Endothelial cell of umbilical vein (primary cell): Measurements from ENCODE around the gene PIGX. TPM values are rescaled to one million over a fixed set of nuclear protein-coding genes. Genes with fewer than 3 reads are reported as not detected.

Experiments used
- Bru-seq: library from RNA; stranded (reverse); fragments of 400-500 nt; gene quantifications from one replicate; lab custom pipeline; 2021; lab: Mats Ljungman, UMichigan
- BruChase-seq, 2 experiments: library from RNA; stranded (reverse); fragments of 400-500 nt; gene quantifications; one replicate each; lab custom pipeline; 2021; lab: Mats Ljungman, UMichigan
- BruUV-seq: library from RNA; stranded (reverse); fragments of 400-500 nt; replicated peaks from 2 replicates; lab custom pipeline; 2021; lab: Mats Ljungman, UMichigan
- CTCF ChIA-PET: fragments of 300-600, 350-600 bp; sonication (Branson Sonifier 250); formaldehyde crosslinking; loops from one replicate; lab custom pipeline; 2021; ENCODE audit warnings: antibody characterized with exemption, inconsistent platforms; lab: Charles Lee
- POLR2A ChIA-PET: fragments of 300-600, 350-600 bp; sonication (Branson Sonifier 250); formaldehyde crosslinking; loops from one replicate; lab custom pipeline; 2021; ENCODE audit warnings: antibody characterized with exemption, inconsistent platforms; lab: Charles Lee
- DNase-seq: peaks from one replicate; pipeline ENCODE4 v3.0.0-alpha.2; 2011; ENCODE audit warnings: low read depth, low spot score
- FAIRE-seq: peaks from 2 replicates; lab custom pipeline; 2011; peaks lifted over from hg19 to GRCh38; lab: Jason Lieb, UNC
- H2AFZ ChIP-seq: 2 replicates; pipeline ENCODE4 v1.6.0; 2012; ENCODE audit warnings: low read depth, low read length, control low read depth, inconsistent platforms
- H3K27ac ChIP-seq: 2 replicates; pipeline ENCODE4 v1.5.1; 2011; ENCODE audit warnings: low read depth, mild to moderate bottlenecking, control low read depth, low read length, moderate library complexity; ENCODE audit not compliant: insufficient read depth
- H3K27me3 ChIP-seq, 2 experiments: 2 replicates each; pipeline versions ENCODE4 v1.6.0 to v1.6.1; 2011; ENCODE audit warnings: low read length in 2 of 2, mixed read lengths in 1 of 2; ENCODE audit not compliant: control insufficient read depth in 2 of 2, insufficient read depth in 2 of 2
- H3K36me3 ChIP-seq, 2 experiments: 2 replicates in 1 of 2; 3 replicates in 1 of 2; pipeline ENCODE4 v1.5.1; 2011; ENCODE audit warnings: low read length in 2 of 2, mild to moderate bottlenecking in 1 of 2, moderate library complexity in 1 of 2; ENCODE audit not compliant: control insufficient read depth in 2 of 2, insufficient read depth in 2 of 2; ENCODE audit errors: extremely low read depth in 1 of 2
- H3K4me1 ChIP-seq: 3 replicates; pipeline ENCODE4 v1.5.1; 2011; ENCODE audit warnings: mild to moderate bottlenecking, low read length; ENCODE audit not compliant: control insufficient read depth, insufficient read depth; ENCODE audit errors: extremely low read depth
- H3K4me2 ChIP-seq: 2 replicates; pipeline ENCODE4 v1.6.1; 2011; ENCODE audit warnings: low read length, control low read depth, mixed read lengths; ENCODE audit not compliant: insufficient read depth
- H3K4me3 ChIP-seq, 3 experiments: fragments of 200-600 bp in 1 of 3; sonication (generic), shearing (Covaris generic) in 1 of 3; replicated peaks in 1 of 3; 2 replicates each; pipeline ENCODE4 v1.5.1; 2011 to 2016; ENCODE audit warnings: control low read depth in 3 of 3, low read length in 3 of 3, mild to moderate bottlenecking in 2 of 3, inconsistent platforms in 1 of 3, low read depth in 1 of 3, moderate library complexity in 1 of 3; ENCODE audit not compliant: insufficient read depth in 1 of 3
- H3K79me2 ChIP-seq: 2 replicates; pipeline ENCODE4 v1.6.0; 2012; ENCODE audit warnings: low read length, inconsistent platforms; ENCODE audit not compliant: control insufficient read depth, insufficient read depth
- H3K9ac ChIP-seq: replicated peaks from 2 replicates; pipeline ENCODE3; 2011; ENCODE audit warnings: low read length, control low read depth; ENCODE audit not compliant: insufficient read depth; ENCODE audit errors: extremely low read depth
- H3K9me1 ChIP-seq: replicated peaks from 3 replicates; pipeline ENCODE4 v1.6.0; 2011; ENCODE audit warnings: mild to moderate bottlenecking, low read length; ENCODE audit not compliant: control insufficient read depth, insufficient read depth; ENCODE audit errors: extremely low read depth
- H3K9me3 ChIP-seq: replicated peaks from 2 replicates; pipeline ENCODE4 v1.5.1; 2012; ENCODE audit warnings: low read length, inconsistent platforms; ENCODE audit not compliant: control insufficient read depth, insufficient read depth
- H4K20me1 ChIP-seq: replicated peaks from 2 replicates; pipeline ENCODE3; 2011; ENCODE audit warnings: mild to moderate bottlenecking, low read length; ENCODE audit not compliant: control insufficient read depth, insufficient read depth; ENCODE audit errors: extremely low read depth
- FOS ChIP-seq: IDR thresholded peaks from 2 replicates; pipeline ENCODE4 v1.6.1; 2011; ENCODE audit warnings: mild to moderate bottlenecking, low read length, moderate library complexity, borderline replicate concordance; ENCODE audit not compliant: insufficient read depth
- JUN ChIP-seq: IDR thresholded peaks from 2 replicates; pipeline ENCODE4 v1.6.1; 2011; ENCODE audit warnings: borderline replicate concordance, low read depth; ENCODE audit not compliant: insufficient read length, insufficient read depth
- MAX ChIP-seq: IDR thresholded peaks from 2 replicates; pipeline ENCODE4 v1.6.1; 2011; ENCODE audit not compliant: insufficient read depth, insufficient read length
- POLR2A ChIP-seq: IDR thresholded peaks from 2 replicates; pipeline ENCODE4 v1.6.1; 2012; ENCODE audit warnings: low read depth, mild to moderate bottlenecking, control low read depth, low read length
- POLR2AphosphoS5 ChIP-seq: IDR thresholded peaks from 2 replicates; pipeline ENCODE4 v1.6.1; 2012; ENCODE audit warnings: low read depth, mild to moderate bottlenecking, control low read depth, low read length, moderate library complexity; ENCODE audit not compliant: insufficient read depth
- dilution Hi-C: fragments of 300-500 bp; cut with MboI; formaldehyde crosslinking; loops from one replicate; pipeline ENCODE4 v1.15.0; 2019; ENCODE audit warnings: low sequenced_read_pairs; ENCODE audit not compliant: extremely low pct_ligation_motif_present
- intact Hi-C: fragments of 100-400 bp; cut with micrococcal nuclease; formaldehyde crosslinking; loops from one replicate; pipeline ENCODE4 v1.10.0; 2022
- long read RNA-seq: library from polyadenylated mRNA; stranded (forward); transcript quantifications from one replicate; pipeline ENCODE4 v2.0.0, GENCODE V29; 2021
- polyA minus RNA-seq, 3 experiments: library from RNA; depleted of rRNA, polyadenylated mRNA; stranded (reverse); fragments of >200 nt; gene quantifications; 1 replicate in 1 of 3; 2 replicates in 2 of 3; pipeline ENCODE4 v1.2.3, GENCODE V29; 2011
- polyA plus RNA-seq, 4 experiments: library from polyadenylated mRNA; depleted of rRNA in 3 of 4; stranded (reverse) in 3 of 4; unstranded in 1 of 4; fragments of >200 nt; gene quantifications; 2 replicates each; pipeline versions ENCODE4 v1.2.1 to v1.2.3, GENCODE V29; 2011 to 2012; ENCODE audit warnings: missing spikeins in 1 of 4
- total RNA-seq: library from RNA; stranded (reverse); gene quantifications from 2 replicates; pipeline ENCODE4 v1.2.3, GENCODE V29; 2021

Gene PIGX
- total RNA-seq: 12.4 and 14.0 TPM in 2 replicates
- 6.6 and 9.2 TPM in 2 replicates for polyA plus RNA-seq
- 7.6 and 8.3 TPM in 2 replicates for polyA plus RNA-seq (2011; cell fraction: cytosol; rRNA removed)
- polyA plus RNA-seq (2011; cell fraction: nucleus; rRNA removed): 2.7 and 5.3 TPM in 2 replicates
- polyA plus RNA-seq (2012): 9.3 and 9.7 TPM in 2 replicates
- polyA minus RNA-seq: 8.7 and 12.5 TPM in 2 replicates
- 14.3 TPM for polyA minus RNA-seq (2011; cell fraction: cytosol; rRNA and poly(A)+ RNA removed)
- polyA minus RNA-seq (2011; cell fraction: nucleus; rRNA and poly(A)+ RNA removed): 2.2 and 3.6 TPM in 2 replicates
- Bru-seq, nascent RNA: percentile 52 among the genes with signal in this experiment
- percentile 53 among the genes with signal in this experiment for BruChase-seq, experiment 1, labeled RNA remaining after a 6-hour chase
- BruChase-seq, experiment 2, labeled RNA remaining after a 2-hour chase: percentile 49 among the genes with signal in this experiment
- long read RNA-seq, transcript PIGX-204 (4 exons, 677 nt): minor isoform, 5 of 59 reads
- long read RNA-seq, transcript PIGX-202 (6 exons, 3,057 nt): major isoform, 34 of 59 reads
- long read RNA-seq, partial matches to known transcripts: 1 of 59 reads
- long read RNA-seq, other reads (novel, unspliced or antisense): 15 of 59 reads

- BruUV-seq: no TSS peak
- CTCF ChIA-PET: interaction anchor here (0.7 to 1.2 kb wide), 3 partner anchors 8 to 28 kb away, joined by 3 read pairs; partner anchors contain the start of gene PAK2
- intact Hi-C loops: loop anchor here (1.0 to 2.0 kb wide), 2 partner anchors 10 to 29 kb away; no protein-coding TSS in a partner anchor
- Histone ChIP-seq H4K20me1 (no peaks in the 10 kb centered on the region), H3K27ac (peak within 1 kb of the TSS; percentile 36), H3K27me3 (no peaks in the 10 kb centered on the region), H3K9me1 (no peaks in the 10 kb centered on the region), H2AFZ (peak within 1 kb of the TSS; percentile 98), H3K9me3 (no peaks in the 10 kb centered on the region), H3K9ac (peak within 1 kb of the TSS; percentile 69), H3K4me3 (peak within 1 kb of the TSS; percentile 40 to 72 (median 67)), H3K4me1 (peaks cover 7% of the 10 kb centered on the region), H3K4me2 (peak within 1 kb of the TSS; percentile 93), H3K36me3 (no peaks in the 10 kb centered on the region), H3K79me2 (no peaks in the 10 kb centered on the region)
- TF ChIP-seq JUN: no peak
- TF ChIP-seq MAX: no peak
- TF ChIP-seq FOS: no peak
- TF ChIP-seq POLR2AphosphoS5: peak; percentile 71
- TF ChIP-seq POLR2A: peak; percentile 62
- POLR2A ChIA-PET: interaction anchor here (1.1 kb wide), 1 partner anchor 28 kb away, joined by 3 read pairs; the partner anchor contains the start of gene PAK2
- dilution Hi-C loops: no loop called here
- FAIRE-seq (peak; percentile 67), DNase-seq (peak; percentile 84)
These were observed at the start of gene PIGX, which contains the start of gene CEP19 for GRCh38 chr3:196711838-196712513. PIGX (plus strand) TSS chr3:196712377. CEP19 (minus strand) TSS chr3:196712250; CDS start chr3:196708657, 3,593 bp downstream.
